ENCODE results near the gene OLFM4.

The OLFM4 gene

DNA sequence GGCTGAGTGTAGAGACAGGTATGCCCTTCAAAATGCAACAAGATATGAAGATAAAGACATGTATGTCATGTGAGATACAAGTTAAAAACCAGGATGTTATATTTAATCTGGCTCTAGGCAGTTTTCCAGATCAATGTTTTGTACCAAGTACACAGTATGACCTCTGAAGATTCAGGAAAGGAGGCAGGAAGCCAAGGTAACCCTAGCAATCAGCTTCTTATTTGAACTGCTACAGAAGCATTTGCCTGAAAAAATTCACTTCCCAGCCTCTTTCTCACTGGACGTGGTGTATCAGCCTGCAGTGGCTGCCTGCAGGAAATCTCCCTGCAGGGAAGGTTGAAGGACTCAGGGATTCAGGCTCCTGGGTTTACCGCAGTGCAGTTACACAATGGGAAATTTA lies 24.1 kb downstream of the OLFM4 start:
- TF ChIP-seq, protein P1, sequence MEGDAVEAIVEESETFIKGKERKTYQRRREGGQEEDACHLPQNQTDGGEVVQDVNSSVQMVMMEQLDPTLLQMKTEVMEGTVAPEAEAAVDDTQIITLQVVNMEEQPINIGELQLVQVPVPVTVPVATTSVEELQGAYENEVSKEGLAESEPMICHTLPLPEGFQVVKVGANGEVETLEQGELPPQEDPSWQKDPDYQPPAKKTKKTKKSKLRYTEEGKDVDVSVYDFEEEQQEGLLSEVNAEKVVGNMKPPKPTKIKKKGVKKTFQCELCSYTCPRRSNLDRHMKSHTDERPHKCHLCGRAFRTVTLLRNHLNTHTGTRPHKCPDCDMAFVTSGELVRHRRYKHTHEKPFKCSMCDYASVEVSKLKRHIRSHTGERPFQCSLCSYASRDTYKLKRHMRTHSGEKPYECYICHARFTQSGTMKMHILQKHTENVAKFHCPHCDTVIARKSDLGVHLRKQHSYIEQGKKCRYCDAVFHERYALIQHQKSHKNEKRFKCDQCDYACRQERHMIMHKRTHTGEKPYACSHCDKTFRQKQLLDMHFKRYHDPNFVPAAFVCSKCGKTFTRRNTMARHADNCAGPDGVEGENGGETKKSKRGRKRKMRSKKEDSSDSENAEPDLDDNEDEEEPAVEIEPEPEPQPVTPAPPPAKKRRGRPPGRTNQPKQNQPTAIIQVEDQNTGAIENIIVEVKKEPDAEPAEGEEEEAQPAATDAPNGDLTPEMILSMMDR (conservative IDR thresholded peaks at IDR 0.05): no peak

DNA sequence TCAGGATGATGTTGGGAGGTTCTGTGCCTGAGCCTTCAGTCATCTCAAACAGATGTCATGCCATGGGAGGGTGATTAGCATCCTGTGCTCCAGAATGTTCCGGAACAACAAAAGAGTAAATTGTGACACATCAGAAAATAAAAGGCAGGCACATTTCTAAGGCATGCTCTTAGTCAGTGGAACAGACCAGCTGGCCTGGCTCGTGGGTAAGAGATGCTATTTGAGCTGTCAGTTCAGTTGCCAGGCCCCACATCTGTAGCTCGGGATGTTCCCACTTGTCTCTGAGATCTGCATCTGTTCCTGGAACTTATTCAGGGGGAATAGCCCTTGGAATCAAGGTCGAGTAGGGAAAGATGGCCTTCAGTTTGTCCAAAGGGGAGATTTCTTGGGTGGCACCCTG lies 26.0 kb downstream of the OLFM4 start:
- TF ChIP-seq, protein P1 (conservative IDR thresholded peaks at IDR 0.05): no peak
- peak overlapping the region; percentile 97 for H3K27ac ChIP-seq

More for the DNA sequence above, 24.1 kb downstream of the OLFM4 start:
- H3K27ac ChIP-seq: peak overlapping the region; percentile 97

DNA sequence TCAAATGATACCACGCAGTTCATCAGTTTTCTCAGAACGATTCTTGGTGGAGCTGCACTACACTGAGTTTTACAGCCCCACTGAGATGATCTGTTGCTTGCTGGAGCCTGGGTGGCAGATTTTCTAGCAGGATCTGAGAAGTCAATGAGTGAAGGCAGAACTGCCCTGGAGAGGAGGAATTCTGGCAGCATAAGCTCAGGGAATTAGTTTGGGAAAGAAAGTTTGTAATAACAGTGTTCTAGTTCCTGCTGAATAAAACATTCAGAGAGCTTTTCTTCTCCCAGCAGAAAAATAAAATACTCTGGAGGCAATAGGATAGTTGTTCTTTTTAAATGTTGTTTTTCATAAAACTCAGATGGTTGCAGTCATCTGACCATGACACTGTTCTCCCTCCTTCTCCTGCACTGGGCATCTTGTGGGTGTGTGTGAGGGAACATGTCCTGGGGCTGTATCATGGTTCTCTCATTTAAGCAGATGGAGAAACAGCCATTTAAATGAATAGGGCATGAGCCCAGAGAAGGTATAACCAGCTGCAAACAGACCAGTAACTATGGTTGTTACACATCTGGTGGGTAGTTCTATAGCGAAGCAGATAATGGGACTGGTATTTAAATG lies 29.6 kb downstream of the OLFM4 start:
- H3K27ac ChIP-seq: no peak overlapping the region
- TF ChIP-seq, protein P1 (conservative IDR thresholded peaks at IDR 0.05): no peak

DNA sequence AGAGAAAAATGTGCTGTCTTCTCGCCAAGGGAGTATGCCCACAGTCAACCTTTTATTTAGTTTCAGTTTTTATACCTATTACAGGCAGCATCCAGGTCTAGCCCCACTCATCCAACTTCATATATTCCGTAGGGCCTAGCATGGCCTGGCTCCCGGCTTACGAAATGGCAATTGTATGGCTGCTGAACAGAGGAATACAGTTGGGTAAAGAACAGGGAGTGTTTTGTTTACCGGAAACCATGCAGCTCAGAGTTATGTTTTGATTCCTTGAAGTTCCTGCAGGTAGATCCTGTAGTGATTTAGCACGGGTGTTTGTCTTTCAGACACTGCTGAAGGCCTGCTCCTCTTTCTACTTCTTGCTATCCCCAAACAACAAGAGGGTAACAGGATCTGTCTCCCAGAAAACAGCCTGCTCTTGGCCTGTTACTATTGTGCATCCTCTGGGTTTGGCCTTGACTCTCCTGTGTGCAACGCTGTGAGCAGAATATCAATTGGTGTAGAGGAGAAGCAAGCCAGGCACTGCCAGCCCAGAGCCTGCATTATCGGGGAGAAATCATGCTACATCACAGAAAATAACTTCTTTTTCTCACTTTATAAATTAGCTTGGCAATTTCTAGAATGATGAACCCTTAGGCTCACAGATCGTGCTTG lies 32.4 kb downstream of the OLFM4 start:
- no peak overlapping the region for H3K27ac ChIP-seq
- TF ChIP-seq, protein P1 (conservative IDR thresholded peaks at IDR 0.05): no peak

DNA sequence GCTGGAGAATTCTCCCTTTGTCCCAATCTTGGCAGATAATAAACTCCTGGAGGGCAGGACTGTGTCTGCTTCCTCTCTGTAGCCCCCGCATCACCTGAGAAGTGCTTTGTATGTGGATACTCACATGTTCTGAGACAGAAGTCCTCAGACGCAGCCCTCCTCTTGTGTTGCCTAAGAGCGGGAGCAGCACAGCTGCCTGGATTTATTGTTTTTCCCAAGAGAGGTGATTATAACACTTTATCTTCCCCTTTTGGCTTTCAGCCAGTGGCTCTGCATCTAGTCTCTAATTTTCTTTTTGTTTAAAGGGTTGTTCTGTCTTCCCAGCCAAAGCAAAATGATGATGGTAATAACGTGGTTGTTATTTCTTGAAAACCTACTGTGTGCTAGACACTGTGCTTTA lies 36.1 kb downstream of the OLFM4 start:
- TF ChIP-seq, protein P1 (conservative IDR thresholded peaks at IDR 0.05): no peak
- H3K27ac ChIP-seq: no peak overlapping the region

DNA sequence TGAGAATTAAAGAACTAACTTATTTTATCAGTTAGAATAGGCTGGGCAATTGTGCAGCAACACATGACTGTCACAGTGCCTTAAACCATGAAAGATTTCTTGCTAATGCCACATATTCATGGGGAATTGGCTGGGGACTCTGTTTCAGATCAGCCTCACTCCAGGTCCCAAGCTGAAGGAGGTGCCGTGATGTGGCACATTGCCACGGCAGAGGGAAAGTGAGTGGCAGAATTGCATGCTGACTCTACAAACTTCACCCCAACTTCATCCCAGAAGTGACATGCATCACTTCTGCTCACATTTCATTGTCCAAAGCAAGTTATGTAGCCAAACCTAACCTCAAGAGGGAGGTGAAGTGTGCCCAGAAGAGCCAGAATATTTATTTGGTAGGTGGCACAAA lies 37.8 kb downstream of the OLFM4 start:
- H3K27ac ChIP-seq: no peak overlapping the region
- TF ChIP-seq, protein P1 (conservative IDR thresholded peaks at IDR 0.05): no peak

DNA sequence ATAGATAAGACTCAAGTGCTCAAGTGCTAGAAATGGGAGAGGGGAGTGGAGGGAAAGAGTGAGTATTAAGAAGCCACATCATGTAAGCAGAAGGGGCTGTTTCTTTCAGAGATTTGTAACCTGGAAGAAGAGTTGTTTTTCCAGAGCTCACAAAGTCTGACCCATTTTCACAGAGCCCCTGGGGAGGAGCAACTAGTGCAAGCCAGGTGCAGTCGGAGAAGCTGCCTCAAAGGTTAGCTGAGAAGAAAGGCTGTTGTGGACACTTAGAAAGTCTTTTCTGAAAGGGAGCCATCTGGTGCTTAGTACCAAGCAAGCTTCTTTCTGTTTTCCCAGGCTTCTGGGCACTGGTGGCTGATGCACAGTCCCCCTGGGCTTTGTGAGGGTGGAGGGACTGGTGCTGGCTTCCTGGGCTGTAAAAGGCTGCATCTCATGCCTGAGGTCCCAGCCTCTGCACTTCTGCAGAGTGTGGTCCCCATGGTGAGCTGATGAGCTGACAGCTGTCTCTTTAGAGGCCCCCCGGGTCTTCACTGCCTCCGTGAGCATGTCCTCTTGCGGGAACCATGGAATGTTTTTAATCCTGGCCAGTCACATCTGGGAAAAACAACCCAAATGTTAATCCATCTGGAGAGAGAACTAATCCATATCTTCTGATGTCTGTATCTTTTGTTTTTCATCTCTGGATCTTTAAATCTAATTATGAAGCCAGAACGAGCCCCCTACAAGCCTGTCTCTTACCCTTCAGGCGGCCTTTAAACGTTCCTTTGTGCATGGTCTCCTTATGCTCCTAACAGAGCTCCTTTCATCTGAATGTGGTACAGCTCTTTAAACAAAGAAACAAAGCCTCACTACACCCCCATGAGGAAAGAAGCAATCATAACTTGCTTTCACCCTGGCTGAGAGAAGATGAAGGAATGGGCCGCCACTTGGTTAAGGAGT lies 40.2 kb downstream of the OLFM4 start:
- TF ChIP-seq, protein P1 (conservative IDR thresholded peaks at IDR 0.05): peak; percentile 34
- H3K27ac ChIP-seq: no peak overlapping the region

Data from VCaP (cell line).